GM23338 (cell line): Measurements from ENCODE around the gene PID1.

Experiments used
- EZH2 ChIP-seq: fragments of 200-600 bp; sonication (generic); IDR thresholded peaks from one replicate; pipeline ENCODE4 v1.8.0; 2017; ENCODE audit warnings: antibody characterized with exemption, mild to moderate bottlenecking, low read depth; ENCODE audit not compliant: unreplicated experiment
- EZH2phosphoT487 ChIP-seq: fragments of 200-600 bp; sonication (generic); IDR thresholded peaks from one replicate; pipeline ENCODE4 v1.8.1; 2018; ENCODE audit warnings: antibody characterized with exemption; ENCODE audit not compliant: unreplicated experiment
- POLR2AphosphoS5 ChIP-seq: IDR thresholded peaks from 2 replicates; pipeline ENCODE4 v1.6.1; 2016; ENCODE audit warnings: antibody characterized with exemption, low read depth
- STAT1 ChIP-seq: IDR thresholded peaks from one replicate; pipeline ENCODE4 v1.6.1; 2016; ENCODE audit warnings: antibody characterized with exemption; ENCODE audit not compliant: unreplicated experiment
- ZNF331 ChIP-seq: fragments of 250-450 bp; sonication (Bioruptor Pico); IDR thresholded peaks from 2 replicates; pipeline ENCODE4 v1.5.0; 2020; ENCODE audit warnings: low read depth, mild to moderate bottlenecking, moderate library complexity
- TF ChIP-seq, protein P1 (sequence below): fragments of 250-450 bp; sonication (Bioruptor Pico); IDR thresholded peaks from 2 replicates; pipeline ENCODE4 v1.5.0; 2020; ENCODE audit warnings: mild to moderate bottlenecking, moderate library complexity
- TF ChIP-seq, protein P2 (sequence below), 2 experiments: fragments of 200-600 bp in 1 of 2; sonication (generic) in 1 of 2; conservative IDR thresholded peaks; 2 replicates each; pipeline versions ENCODE4 v1.5.1 to v1.6.1; 2016 to 2017; ENCODE audit warnings: antibody characterized with exemption in 2 of 2, low read depth in 2 of 2, mild to moderate bottlenecking in 2 of 2, moderate library complexity in 1 of 2
- TF ChIP-seq, protein P3 (sequence below): IDR thresholded peaks from 2 replicates; pipeline ENCODE4 v1.6.1; 2016; ENCODE audit warnings: antibody characterized with exemption
- TF ChIP-seq, protein P4 (sequence below): IDR thresholded peaks from one replicate; pipeline ENCODE4 v1.6.1; 2018; ENCODE audit warnings: antibody characterized with exemption; ENCODE audit not compliant: unreplicated experiment

DNA sequence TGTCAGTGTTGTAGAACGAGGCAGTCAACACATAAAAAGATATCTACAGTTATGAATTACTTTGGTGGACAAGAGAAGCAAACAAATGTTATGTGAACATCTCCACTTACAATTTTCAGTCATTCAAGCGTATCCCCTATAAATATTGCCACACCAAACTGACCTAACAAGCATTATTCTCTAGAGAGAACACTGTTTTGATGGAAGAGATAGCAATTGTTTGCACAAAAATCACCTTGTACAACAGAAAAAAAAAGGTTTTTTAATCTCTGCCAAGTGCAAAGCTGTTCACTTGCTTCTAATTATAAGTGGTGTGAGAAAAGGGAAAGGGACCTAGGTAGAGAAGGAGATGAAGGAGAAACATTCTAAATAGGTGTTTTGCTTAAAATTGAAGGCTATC, 33.8 kb downstream of the PID1 start:
- TF ChIP-seq, protein P1, sequence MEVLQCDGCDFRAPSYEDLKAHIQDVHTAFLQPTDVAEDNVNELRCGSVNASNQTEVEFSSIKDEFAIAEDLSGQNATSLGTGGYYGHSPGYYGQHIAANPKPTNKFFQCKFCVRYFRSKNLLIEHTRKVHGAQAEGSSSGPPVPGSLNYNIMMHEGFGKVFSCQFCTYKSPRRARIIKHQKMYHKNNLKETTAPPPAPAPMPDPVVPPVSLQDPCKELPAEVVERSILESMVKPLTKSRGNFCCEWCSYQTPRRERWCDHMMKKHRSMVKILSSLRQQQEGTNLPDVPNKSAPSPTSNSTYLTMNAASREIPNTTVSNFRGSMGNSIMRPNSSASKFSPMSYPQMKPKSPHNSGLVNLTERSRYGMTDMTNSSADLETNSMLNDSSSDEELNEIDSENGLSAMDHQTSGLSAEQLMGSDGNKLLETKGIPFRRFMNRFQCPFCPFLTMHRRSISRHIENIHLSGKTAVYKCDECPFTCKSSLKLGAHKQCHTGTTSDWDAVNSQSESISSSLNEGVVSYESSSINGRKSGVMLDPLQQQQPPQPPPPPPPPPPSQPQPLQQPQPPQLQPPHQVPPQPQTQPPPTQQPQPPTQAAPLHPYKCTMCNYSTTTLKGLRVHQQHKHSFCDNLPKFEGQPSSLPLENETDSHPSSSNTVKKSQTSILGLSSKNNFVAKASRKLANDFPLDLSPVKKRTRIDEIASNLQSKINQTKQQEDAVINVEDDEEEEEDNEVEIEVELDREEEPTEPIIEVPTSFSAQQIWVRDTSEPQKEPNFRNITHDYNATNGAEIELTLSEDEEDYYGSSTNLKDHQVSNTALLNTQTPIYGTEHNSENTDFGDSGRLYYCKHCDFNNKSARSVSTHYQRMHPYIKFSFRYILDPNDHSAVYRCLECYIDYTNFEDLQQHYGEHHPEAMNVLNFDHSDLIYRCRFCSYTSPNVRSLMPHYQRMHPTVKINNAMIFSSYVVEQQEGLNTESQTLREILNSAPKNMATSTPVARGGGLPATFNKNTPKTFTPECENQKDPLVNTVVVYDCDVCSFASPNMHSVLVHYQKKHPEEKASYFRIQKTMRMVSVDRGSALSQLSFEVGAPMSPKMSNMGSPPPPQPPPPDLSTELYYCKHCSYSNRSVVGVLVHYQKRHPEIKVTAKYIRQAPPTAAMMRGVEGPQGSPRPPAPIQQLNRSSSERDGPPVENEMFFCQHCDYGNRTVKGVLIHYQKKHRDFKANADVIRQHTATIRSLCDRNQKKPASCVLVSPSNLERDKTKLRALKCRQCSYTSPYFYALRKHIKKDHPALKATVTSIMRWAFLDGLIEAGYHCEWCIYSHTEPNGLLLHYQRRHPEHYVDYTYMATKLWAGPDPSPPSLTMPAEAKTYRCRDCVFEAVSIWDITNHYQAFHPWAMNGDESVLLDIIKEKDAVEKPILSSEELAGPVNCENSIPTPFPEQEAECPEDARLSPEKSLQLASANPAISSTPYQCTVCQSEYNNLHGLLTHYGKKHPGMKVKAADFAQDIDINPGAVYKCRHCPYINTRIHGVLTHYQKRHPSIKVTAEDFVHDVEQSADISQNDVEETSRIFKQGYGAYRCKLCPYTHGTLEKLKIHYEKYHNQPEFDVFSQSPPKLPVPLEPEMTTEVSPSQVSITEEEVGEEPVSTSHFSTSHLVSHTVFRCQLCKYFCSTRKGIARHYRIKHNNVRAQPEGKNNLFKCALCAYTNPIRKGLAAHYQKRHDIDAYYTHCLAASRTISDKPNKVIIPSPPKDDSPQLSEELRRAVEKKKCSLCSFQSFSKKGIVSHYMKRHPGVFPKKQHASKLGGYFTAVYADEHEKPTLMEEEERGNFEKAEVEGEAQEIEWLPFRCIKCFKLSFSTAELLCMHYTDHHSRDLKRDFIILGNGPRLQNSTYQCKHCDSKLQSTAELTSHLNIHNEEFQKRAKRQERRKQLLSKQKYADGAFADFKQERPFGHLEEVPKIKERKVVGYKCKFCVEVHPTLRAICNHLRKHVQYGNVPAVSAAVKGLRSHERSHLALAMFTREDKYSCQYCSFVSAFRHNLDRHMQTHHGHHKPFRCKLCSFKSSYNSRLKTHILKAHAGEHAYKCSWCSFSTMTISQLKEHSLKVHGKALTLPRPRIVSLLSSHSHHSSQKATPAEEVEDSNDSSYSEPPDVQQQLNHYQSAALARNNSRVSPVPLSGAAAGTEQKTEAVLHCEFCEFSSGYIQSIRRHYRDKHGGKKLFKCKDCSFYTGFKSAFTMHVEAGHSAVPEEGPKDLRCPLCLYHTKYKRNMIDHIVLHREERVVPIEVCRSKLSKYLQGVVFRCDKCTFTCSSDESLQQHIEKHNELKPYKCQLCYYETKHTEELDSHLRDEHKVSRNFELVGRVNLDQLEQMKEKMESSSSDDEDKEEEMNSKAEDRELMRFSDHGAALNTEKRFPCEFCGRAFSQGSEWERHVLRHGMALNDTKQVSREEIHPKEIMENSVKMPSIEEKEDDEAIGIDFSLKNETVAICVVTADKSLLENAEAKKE, result no peak
- TF ChIP-seq, protein P2, sequence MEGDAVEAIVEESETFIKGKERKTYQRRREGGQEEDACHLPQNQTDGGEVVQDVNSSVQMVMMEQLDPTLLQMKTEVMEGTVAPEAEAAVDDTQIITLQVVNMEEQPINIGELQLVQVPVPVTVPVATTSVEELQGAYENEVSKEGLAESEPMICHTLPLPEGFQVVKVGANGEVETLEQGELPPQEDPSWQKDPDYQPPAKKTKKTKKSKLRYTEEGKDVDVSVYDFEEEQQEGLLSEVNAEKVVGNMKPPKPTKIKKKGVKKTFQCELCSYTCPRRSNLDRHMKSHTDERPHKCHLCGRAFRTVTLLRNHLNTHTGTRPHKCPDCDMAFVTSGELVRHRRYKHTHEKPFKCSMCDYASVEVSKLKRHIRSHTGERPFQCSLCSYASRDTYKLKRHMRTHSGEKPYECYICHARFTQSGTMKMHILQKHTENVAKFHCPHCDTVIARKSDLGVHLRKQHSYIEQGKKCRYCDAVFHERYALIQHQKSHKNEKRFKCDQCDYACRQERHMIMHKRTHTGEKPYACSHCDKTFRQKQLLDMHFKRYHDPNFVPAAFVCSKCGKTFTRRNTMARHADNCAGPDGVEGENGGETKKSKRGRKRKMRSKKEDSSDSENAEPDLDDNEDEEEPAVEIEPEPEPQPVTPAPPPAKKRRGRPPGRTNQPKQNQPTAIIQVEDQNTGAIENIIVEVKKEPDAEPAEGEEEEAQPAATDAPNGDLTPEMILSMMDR (conservative IDR thresholded peaks at IDR 0.05; ENCODE audit: low read depth in 2 of 2), result no peak
- TF ChIP-seq STAT1 (no peak), EZH2phosphoT487 (no peak), POLR2AphosphoS5 (no peak), EZH2 (no peak), ZNF331 (CRISPR knock-in tag) (no peak)
- TF ChIP-seq, protein P3, sequence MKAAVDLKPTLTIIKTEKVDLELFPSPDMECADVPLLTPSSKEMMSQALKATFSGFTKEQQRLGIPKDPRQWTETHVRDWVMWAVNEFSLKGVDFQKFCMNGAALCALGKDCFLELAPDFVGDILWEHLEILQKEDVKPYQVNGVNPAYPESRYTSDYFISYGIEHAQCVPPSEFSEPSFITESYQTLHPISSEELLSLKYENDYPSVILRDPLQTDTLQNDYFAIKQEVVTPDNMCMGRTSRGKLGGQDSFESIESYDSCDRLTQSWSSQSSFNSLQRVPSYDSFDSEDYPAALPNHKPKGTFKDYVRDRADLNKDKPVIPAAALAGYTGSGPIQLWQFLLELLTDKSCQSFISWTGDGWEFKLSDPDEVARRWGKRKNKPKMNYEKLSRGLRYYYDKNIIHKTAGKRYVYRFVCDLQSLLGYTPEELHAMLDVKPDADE, result no peak
- TF ChIP-seq, protein P4, sequence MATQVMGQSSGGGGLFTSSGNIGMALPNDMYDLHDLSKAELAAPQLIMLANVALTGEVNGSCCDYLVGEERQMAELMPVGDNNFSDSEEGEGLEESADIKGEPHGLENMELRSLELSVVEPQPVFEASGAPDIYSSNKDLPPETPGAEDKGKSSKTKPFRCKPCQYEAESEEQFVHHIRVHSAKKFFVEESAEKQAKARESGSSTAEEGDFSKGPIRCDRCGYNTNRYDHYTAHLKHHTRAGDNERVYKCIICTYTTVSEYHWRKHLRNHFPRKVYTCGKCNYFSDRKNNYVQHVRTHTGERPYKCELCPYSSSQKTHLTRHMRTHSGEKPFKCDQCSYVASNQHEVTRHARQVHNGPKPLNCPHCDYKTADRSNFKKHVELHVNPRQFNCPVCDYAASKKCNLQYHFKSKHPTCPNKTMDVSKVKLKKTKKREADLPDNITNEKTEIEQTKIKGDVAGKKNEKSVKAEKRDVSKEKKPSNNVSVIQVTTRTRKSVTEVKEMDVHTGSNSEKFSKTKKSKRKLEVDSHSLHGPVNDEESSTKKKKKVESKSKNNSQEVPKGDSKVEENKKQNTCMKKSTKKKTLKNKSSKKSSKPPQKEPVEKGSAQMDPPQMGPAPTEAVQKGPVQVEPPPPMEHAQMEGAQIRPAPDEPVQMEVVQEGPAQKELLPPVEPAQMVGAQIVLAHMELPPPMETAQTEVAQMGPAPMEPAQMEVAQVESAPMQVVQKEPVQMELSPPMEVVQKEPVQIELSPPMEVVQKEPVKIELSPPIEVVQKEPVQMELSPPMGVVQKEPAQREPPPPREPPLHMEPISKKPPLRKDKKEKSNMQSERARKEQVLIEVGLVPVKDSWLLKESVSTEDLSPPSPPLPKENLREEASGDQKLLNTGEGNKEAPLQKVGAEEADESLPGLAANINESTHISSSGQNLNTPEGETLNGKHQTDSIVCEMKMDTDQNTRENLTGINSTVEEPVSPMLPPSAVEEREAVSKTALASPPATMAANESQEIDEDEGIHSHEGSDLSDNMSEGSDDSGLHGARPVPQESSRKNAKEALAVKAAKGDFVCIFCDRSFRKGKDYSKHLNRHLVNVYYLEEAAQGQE, result no peak
